Loucy (cell line): Measurements from ENCODE around the gene PHTF1.

Source experiments
- H2AFZ ChIP-seq: fragments of 200-600 bp; sonication (generic); 2 replicates; pipeline ENCODE4 v1.6.0; 2016; ENCODE audit warnings: antibody characterized with exemption, mild to moderate bottlenecking, low read length, moderate library complexity
- H3F3A ChIP-seq: fragments of 200-600 bp; 2 replicates; pipeline ENCODE4 v1.6.0; 2016; ENCODE audit warnings: antibody characterized with exemption, low read depth, mild to moderate bottlenecking
- H3K27me3 ChIP-seq: fragments of 200-600 bp; sonication (generic); 2 replicates; pipeline ENCODE4 v1.6.1; 2014; ENCODE audit warnings: low read length, mild to moderate bottlenecking; ENCODE audit not compliant: insufficient read depth, poor library complexity, severe bottlenecking
- H3K36me3 ChIP-seq: fragments of 200-600 bp; sonication (generic); 2 replicates; pipeline ENCODE4 v1.6.1; 2016; ENCODE audit warnings: low read length; ENCODE audit not compliant: insufficient read depth
- H3K4me1 ChIP-seq: fragments of 200-600 bp; sonication (generic); 2 replicates; pipeline ENCODE4 v1.5.1; 2014; ENCODE audit warnings: low read length, mild to moderate bottlenecking; ENCODE audit not compliant: insufficient read depth, poor library complexity, severe bottlenecking
- H3K4me2 ChIP-seq: fragments of 200-600 bp; sonication (generic); 2 replicates; pipeline ENCODE4 v1.6.0; 2014; ENCODE audit warnings: antibody characterized with exemption, low read length, low read depth, mild to moderate bottlenecking; ENCODE audit not compliant: poor library complexity, severe bottlenecking
- H3K4me3 ChIP-seq: fragments of 200-600 bp; sonication (generic); 2 replicates; pipeline ENCODE4 v1.5.1; 2014; ENCODE audit warnings: low read length, mild to moderate bottlenecking, mixed read lengths; ENCODE audit not compliant: poor library complexity, severe bottlenecking
- H3K79me2 ChIP-seq: fragments of 200-600 bp; sonication (generic); 2 replicates; pipeline ENCODE4 v1.6.1; 2014; ENCODE audit warnings: low read length; ENCODE audit not compliant: insufficient read depth
- H3K9ac ChIP-seq: fragments of 200-600 bp; sonication (generic); 2 replicates; pipeline ENCODE4 v1.6.0; 2014; ENCODE audit warnings: mild to moderate bottlenecking, low read depth, low read length, moderate library complexity; ENCODE audit not compliant: poor library complexity, severe bottlenecking
- H3K9me2 ChIP-seq: fragments of 200-600 bp; sonication (generic); replicated peaks from 2 replicates; pipeline ENCODE4 v1.6.1; 2016; ENCODE audit warnings: low read depth, low read length, mixed read lengths
- H3K9me3 ChIP-seq: fragments of 200-600 bp; sonication (generic); 2 replicates; pipeline ENCODE4 v1.6.1; 2014; ENCODE audit warnings: mild to moderate bottlenecking, antibody characterized with exemption, low read length, low read depth; ENCODE audit not compliant: insufficient read depth
- H4K20me1 ChIP-seq: fragments of 200-600 bp; sonication (generic); 2 replicates; pipeline ENCODE4 v1.6.0; 2014; ENCODE audit warnings: antibody characterized with exemption, low read length, mild to moderate bottlenecking; ENCODE audit not compliant: insufficient read depth, poor library complexity, severe bottlenecking
- CTCF ChIP-seq: fragments of 200-600 bp; sonication (generic); conservative IDR thresholded peaks from 2 replicates; pipeline ENCODE4 v1.5.1; 2014; ENCODE audit warnings: mild to moderate bottlenecking, antibody characterized with exemption, low read length
- EZH2phosphoT487 ChIP-seq: fragments of 200-600 bp; IDR thresholded peaks from 2 replicates; pipeline ENCODE4 v1.6.1; 2018; ENCODE audit warnings: antibody characterized with exemption, mild to moderate bottlenecking, moderate library complexity, borderline replicate concordance

PHTF1 gene

DNA sequence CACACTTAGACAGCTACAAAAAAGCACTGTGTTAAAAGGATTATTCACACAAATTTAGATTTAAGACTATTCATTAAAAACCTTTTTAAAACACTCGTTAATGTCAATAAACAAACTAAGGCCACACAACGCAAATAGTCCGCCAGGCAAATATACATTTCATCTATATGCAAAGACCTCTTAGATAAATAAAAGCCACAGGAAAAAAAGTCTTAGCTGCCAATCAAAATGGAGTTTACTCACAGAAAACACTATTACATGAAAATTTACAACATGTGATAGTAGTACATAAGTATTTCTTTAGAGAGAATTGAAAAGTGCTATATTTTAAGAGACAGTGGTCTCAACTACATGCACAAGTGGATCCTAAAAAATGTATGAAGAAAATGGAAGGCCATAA lies 2.7 kb upstream of the PHTF1 start:
- peaks cover 17% of the 10 kb centered on the region for H3K79me2 ChIP-seq
- H3K9ac ChIP-seq: no peak overlapping the region
- no peaks in the 10 kb centered on the region for H3K9me2 ChIP-seq

GRCh38 chr1:113760102-113761080 lies 1.1 kb upstream of the PHTF1 start:
- Histone ChIP-seq H4K20me1 (peaks cover 2% of the 10 kb centered on the region), H3K79me2 (peaks cover 33% of the 10 kb centered on the region), H3K4me3 (peak overlapping the region; percentile 82), H2AFZ (peak overlapping the region; percentile 95), H3K27me3 (no peaks in the 10 kb centered on the region), H3K36me3 (peaks cover 23% of the 10 kb centered on the region; the same call in 1 of the 2 replicates), H3K9me3 (no peaks in the 10 kb centered on the region), H3K4me1 (peaks cover 25% of the 10 kb centered on the region), H3K9me2 (no peaks in the 10 kb centered on the region), H3F3A (peaks cover 21% of the 10 kb centered on the region), H3K9ac (peak overlapping the region; percentile 78), H3K4me2 (peak overlapping the region; percentile 72)
- TF ChIP-seq CTCF: 0 out of 2 replicates have a peak, but pooled peaks have one; percentile 9
- no peak for TF ChIP-seq EZH2phosphoT487

More for the DNA sequence above, 2.7 kb upstream of the PHTF1 start:
- H3K27me3 ChIP-seq: no peaks in the 10 kb centered on the region
- TF ChIP-seq CTCF: no peak
- no peaks in the 10 kb centered on the region for H3K9me3 ChIP-seq
- peaks cover 14% of the 10 kb centered on the region for H3K4me1 ChIP-seq
- no peak overlapping the region for H3K4me2 ChIP-seq
- H3F3A ChIP-seq: peaks cover 21% of the 10 kb centered on the region
- H3K36me3 ChIP-seq: peaks cover 38% of the 10 kb centered on the region
- H3K4me3 ChIP-seq: no peak overlapping the region
- no peaks in the 10 kb centered on the region for H4K20me1 ChIP-seq
- no peak overlapping the region for H2AFZ ChIP-seq

DNA sequence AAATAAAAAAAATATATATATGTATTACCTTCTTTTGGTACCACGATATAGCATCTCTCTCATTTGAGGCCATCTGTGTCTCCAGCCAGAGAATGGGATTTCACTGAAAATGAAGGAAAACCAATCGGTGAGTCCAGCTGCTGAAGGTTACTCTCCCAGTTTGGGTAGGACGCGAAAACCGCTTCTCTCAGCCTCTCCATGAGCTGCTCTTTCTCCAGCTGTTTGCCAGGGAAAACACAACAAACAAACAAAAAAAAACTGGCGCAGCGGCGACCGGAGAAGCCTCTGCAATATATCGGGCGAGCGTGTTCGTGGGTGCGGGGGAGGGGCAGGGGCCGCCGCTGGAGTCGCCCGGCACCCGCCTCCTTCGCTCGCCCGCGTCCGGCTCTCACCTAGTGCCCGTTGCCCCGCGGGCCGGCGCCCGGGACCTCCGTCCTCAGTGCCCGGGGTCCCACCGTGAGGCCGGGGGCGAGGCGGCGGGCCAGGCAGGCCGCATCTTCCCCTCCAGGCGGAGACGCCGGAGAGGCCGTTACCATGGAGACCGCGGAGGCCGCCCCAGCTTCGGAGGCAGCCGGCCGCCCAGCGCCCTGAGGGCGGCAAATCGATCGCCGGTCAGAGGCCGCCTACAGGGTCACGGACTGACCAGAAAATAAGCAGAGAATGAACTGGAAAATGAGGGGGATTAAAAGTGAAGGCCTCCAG lies 504 bp downstream of the PHTF1 start:
- no peak for TF ChIP-seq EZH2phosphoT487
- H3K36me3 ChIP-seq: peaks cover 7% of the 10 kb centered on the region; the same call in 1 of the 2 replicates
- peak overlapping the region; percentile 78 for H3K9ac ChIP-seq
- peaks cover 28% of the 10 kb centered on the region for H3K4me1 ChIP-seq
- peaks cover 21% of the 10 kb centered on the region for H3F3A ChIP-seq
- H3K4me3 ChIP-seq: peak overlapping the region; percentile 82
- H3K27me3 ChIP-seq: no peaks in the 10 kb centered on the region
- peaks cover 46% of the 10 kb centered on the region for H3K79me2 ChIP-seq
- H3K4me2 ChIP-seq: peak overlapping the region; percentile 72
- peak overlapping the region; percentile 95 for H2AFZ ChIP-seq
- peaks cover 5% of the 10 kb centered on the region for H4K20me1 ChIP-seq
- H3K9me2 ChIP-seq: no peaks in the 10 kb centered on the region
- H3K9me3 ChIP-seq: no peaks in the 10 kb centered on the region
